Measurements from ENCODE around the gene SRF. TPM values are rescaled to one million over a fixed set of nuclear protein-coding genes. Genes with fewer than 3 reads are reported as not detected.

The SRF gene
- total and polyA plus RNA-seq, 2 of the 4 experiments (the other 2 are of a cell fraction) = 20.6 to 56.3 TPM

- no peak overlapping the region for H3K4me2 ChIP-seq (ENCODE audit: low read depth, low read length)
- no peak overlapping the region for H4K8ac ChIP-seq (ENCODE audit: low read depth in 2 of 2, low read length in 2 of 2)
- H4K91ac ChIP-seq (ENCODE audit: insufficient read depth, low read depth, low read length) = no peak overlapping the region
- in situ Hi-C loops (cut with MboI; ENCODE audit: low sequenced_read_pairs) = no loop called here
- H3K4ac ChIP-seq (ENCODE audit: low read depth, low read length) = no peak overlapping the region
- H3K9ac ChIP-seq (ENCODE audit: low read depth, low read length) = no peak overlapping the region
- DNase-seq (no peak), ATAC-seq (ENCODE audit: low read depth) (no peak)
- no peaks in the 10 kb centered on the region for H4K20me1 ChIP-seq (ENCODE audit: insufficient read depth, low read length)
- H2BK5ac ChIP-seq (ENCODE audit: low read depth, low read length, poor library complexity, severe bottlenecking) = no peak overlapping the region
- no peaks in the 10 kb centered on the region for H3K4me1 ChIP-seq (ENCODE audit: control insufficient read depth, insufficient read depth, low read length)
- no peaks in the 10 kb centered on the region; the same call in 1 of the 2 replicates for H3K9me3 ChIP-seq (ENCODE audit: control insufficient read depth, insufficient read depth, low read length)
- POLR2A ChIA-PET (ENCODE audit: unreplicated experiment) = no interaction called here
- no peak overlapping the region for H2BK15ac ChIP-seq (ENCODE audit: low read depth, low read length)
- BruUV-seq (replicated peaks) = no TSS peak
- no peak overlapping the region for H2AK5ac ChIP-seq (ENCODE audit: low read depth, low read length)
- dilution Hi-C loops (cut with HindIII; ENCODE audit: low sequenced_read_pairs, unreplicated experiment) = no loop called here
- CTCF ChIA-PET = no interaction called here
- H3K9me1 ChIP-seq (ENCODE audit: insufficient read depth, low read length) = no peaks in the 10 kb centered on the region; the same call in 1 of the 2 replicates
- H2AK9ac ChIP-seq (replicated peaks; ENCODE audit: low read depth, low read length, poor library complexity) = no peak overlapping the region
- peaks cover 32% of the 10 kb centered on the region for H3K36me3 ChIP-seq (ENCODE audit: control insufficient read depth, insufficient read depth, low read length)
- no peak overlapping the region for H3K4me3 ChIP-seq (ENCODE audit: insufficient read depth, low read depth, low read length)
- H3K18ac ChIP-seq (ENCODE audit: low read depth, low read length) = no peak overlapping the region
- no peak overlapping the region for H3K27ac ChIP-seq (ENCODE audit: insufficient read depth, low read length)
- no peak for TF ChIP-seq USF2 (IDR thresholded peaks at IDR 0.05; ENCODE audit: low read depth, low read length)
- no peak for TF ChIP-seq MAZ (IDR thresholded peaks at IDR 0.05; ENCODE audit: borderline replicate concordance, low read depth, low read length)
- no peak for TF ChIP-seq CEBPB (IDR thresholded peaks at IDR 0.05; ENCODE audit: low read depth, low read length)
- TF ChIP-seq RCOR1 (IDR thresholded peaks at IDR 0.05; ENCODE audit: insufficient replicate concordance, low read length) = no peak
- TF ChIP-seq MXI1 (IDR thresholded peaks at IDR 0.05; ENCODE audit: borderline replicate concordance, low read depth, low read length) = no peak
- no peak for TF ChIP-seq BHLHE40 (IDR thresholded peaks at IDR 0.05; ENCODE audit: low read depth, low read length)
- no peak for TF ChIP-seq SMC3 (IDR thresholded peaks at IDR 0.05; ENCODE audit: low read depth, low read length)
- no peak for TF ChIP-seq CTCF (conservative IDR thresholded peaks at IDR 0.05; ENCODE audit: low read depth, low read length)
- TF ChIP-seq CHD1 (IDR thresholded peaks at IDR 0.05; ENCODE audit: low read depth, low read length) = no peak
- no peak for TF ChIP-seq ELK1 (IDR thresholded peaks at IDR 0.05; ENCODE audit: borderline replicate concordance, low read depth, low read length)
- no peak for TF ChIP-seq NFE2L2 (IDR thresholded peaks at IDR 0.05; ENCODE audit: low read depth, low read length)
- no peak for TF ChIP-seq POLR2A (IDR thresholded peaks at IDR 0.05; ENCODE audit: low read depth, low read length)
- no peak for TF ChIP-seq RFX5 (IDR thresholded peaks at IDR 0.05; ENCODE audit: low read depth, low read length)
- no peak for TF ChIP-seq FOS (IDR thresholded peaks at IDR 0.05; ENCODE audit: low read depth, low read length)
- no peak for TF ChIP-seq RAD21 (IDR thresholded peaks at IDR 0.05; ENCODE audit: low read length)
- TF ChIP-seq MAFK (IDR thresholded peaks at IDR 0.05; ENCODE audit: low read depth, low read length) = no peak
- no peak overlapping the region for H3K23ac ChIP-seq (ENCODE audit: low read depth, low read length)
- H3K79me1 ChIP-seq (ENCODE audit: low read depth in 1 of 2, low read length in 2 of 2) = no peaks in the 10 kb centered on the region
- intact Hi-C loops (cut with micrococcal nuclease) = no loop called here
- H3K27me3 ChIP-seq (ENCODE audit: control insufficient read depth, insufficient read depth, low read length) = no peaks in the 10 kb centered on the region
- no peak overlapping the region for H2BK120ac ChIP-seq (ENCODE audit: low read depth, low read length)
- H4K5ac ChIP-seq (ENCODE audit: low read depth, low read length) = no peak overlapping the region
- H3K56ac ChIP-seq (ENCODE audit: extremely low read depth, insufficient read depth, low read length) = no peak overlapping the region
- H2AFZ ChIP-seq (replicated peaks; ENCODE audit: low read length, poor library complexity) = no peak overlapping the region
- no peak overlapping the region for H2BK20ac ChIP-seq (ENCODE audit: low read depth, low read length)
- 77% methylated on average over 8 of the region's 8 CpGs; no CpG with 5 or more reads in 1 of the 2 experiments for WGBS, 2 experiments (ENCODE audit: extremely low coverage in 2 of 2, insufficient read length in 1 of 2)
- no peak overlapping the region for H3K14ac ChIP-seq (replicated peaks; ENCODE audit: low read depth, low read length)
Measured at GRCh38 chr6:43203718-43204095, 32.6 kb downstream of the SRF start.

All from IMR-90 (cell line).